HepG2 (cell line): ENCODE data around the gene INO80B. TPM values are rescaled to one million over a fixed set of nuclear protein-coding genes. Genes with fewer than 3 reads are reported as not detected.

ENCODE experiments used
- IKZF5 ChIP-seq: IDR thresholded peaks from 2 replicates; pipeline ENCODE4 v1.6.1; 2018; ENCODE audit warnings: missing genetic modification reagents, mild to moderate bottlenecking, missing compliant biosample characterization
- KAT7 ChIP-seq: IDR thresholded peaks from 2 replicates; pipeline ENCODE4 v1.6.1; 2018; ENCODE audit warnings: borderline replicate concordance, missing compliant biosample characterization
- MAFK ChIP-seq, 2 experiments: IDR thresholded peaks in 1 of 2; conservative IDR thresholded peaks in 1 of 2; 2 replicates each; pipeline ENCODE4 v1.6.1; 2011; ENCODE audit warnings: improper control_type of control experiment in 2 of 2, low read length in 2 of 2
- MED1 ChIP-seq: sonication (generic); formaldehyde crosslinking; IDR thresholded peaks from 2 replicates; pipeline ENCODE4 v1.4.0; 2020; ENCODE audit warnings: missing genetic modification reagents
- PRDM15 ChIP-seq: sonication (generic); formaldehyde crosslinking; IDR thresholded peaks from 2 replicates; pipeline ENCODE4 v1.4.0; 2020; ENCODE audit warnings: missing genetic modification reagents
- RERE ChIP-seq: IDR thresholded peaks from 2 replicates; pipeline ENCODE4 v1.6.1; 2016; ENCODE audit warnings: low read depth, missing genetic modification reagents, missing compliant biosample characterization
- TERF1 ChIP-seq: sonication (generic); formaldehyde crosslinking; IDR thresholded peaks from 2 replicates; pipeline ENCODE4 v1.8.0; 2022; ENCODE audit warnings: mild to moderate bottlenecking, missing genetic modification reagents, moderate library complexity
- THAP7 ChIP-seq: sonication (generic); formaldehyde crosslinking; IDR thresholded peaks from 2 replicates; pipeline ENCODE4 v1.8.1; 2023; ENCODE audit warnings: mild to moderate bottlenecking, missing genetic modification reagents
- ZNF550 ChIP-seq: sonication (generic); formaldehyde crosslinking; IDR thresholded peaks from 2 replicates; pipeline ENCODE4 v1.4.0; 2020; ENCODE audit warnings: mild to moderate bottlenecking, missing genetic modification reagents, borderline replicate concordance
- ZNF563 ChIP-seq: sonication (generic); formaldehyde crosslinking; IDR thresholded peaks from 2 replicates; pipeline ENCODE4 v1.8.0; 2022; ENCODE audit warnings: mild to moderate bottlenecking, moderate library complexity, missing genetic modification reagents
- polyA plus RNA-seq, 8 experiments: library from polyadenylated mRNA; depleted of rRNA in 3 of 8; stranded (reverse) in 7 of 8; unstranded in 1 of 8; fragments of >200 nt; fragmentation: Illumina TruSeq in 4 of 8; extraction: Trizol in 4 of 8; gene quantifications; 2 replicates each; pipeline versions ENCODE4 v1.2.1 to v1.2.3, GENCODE V29; 2011 to 2016; ENCODE audit warnings: low read depth in 4 of 8, missing spikeins in 1 of 8, mixed read lengths in 1 of 8; ENCODE audit not compliant: insufficient read depth in 1 of 8
- total RNA-seq, 5 experiments: library from RNA; depleted of rRNA; stranded (reverse); fragments of >200 nt; fragmentation: Illumina TruSeq; extraction: Trizol; gene quantifications; 2 replicates each; pipeline ENCODE4 v1.2.3, GENCODE V29; 2016; ENCODE audit warnings: low read depth in 1 of 5

Gene INO80B
- total and polyA plus RNA-seq, 2 of the 13 experiments (the other 11 are each of a cell fraction or from before 2014, with no cell fraction given): 6.2 to 14.5 TPM

GRCh38 chr2:74429487-74430451 lies 25.1 kb upstream of the INO80B start (continued):
- TF ChIP-seq KAT7 (CRISPR knock-in tag): no peak; the same call in 1 of the 2 replicates
- TF ChIP-seq THAP7 (CRISPR knock-in tag): 0 out of 2 replicates have a peak, but pooled peaks have one; percentile 41
- peak; percentile 56; the same call in 1 of the 2 replicates for TF ChIP-seq MED1
- TF ChIP-seq TERF1: 0 out of 2 replicates have a peak, but pooled peaks have one; percentile 60
- peak; percentile 64; the same call in 1 of the 2 replicates for TF ChIP-seq ZNF563
- TF ChIP-seq ZNF550 (CRISPR knock-in tag): no peak
- peak; percentile 58; the same call in 1 of the 2 replicates for TF ChIP-seq IKZF5
- 0 out of 2 replicates have a peak, but pooled peaks have one; percentile 43 for TF ChIP-seq RERE (CRISPR knock-in tag)
- TF ChIP-seq PRDM15 (CRISPR knock-in tag): no peak
- TF ChIP-seq MAFK (conservative IDR thresholded peaks at IDR 0.05 in 1 of 2, IDR thresholded peaks at IDR 0.05 in 1 of 2; ENCODE audit: low read length in 2 of 2): peak; percentile 27 to 28; a peak in 2 of 4 replicates
